Measurements from ENCODE around the gene OXSR1. TPM values are rescaled to one million over a fixed set of nuclear protein-coding genes. Genes with fewer than 3 reads are reported as not detected.

OXSR1 gene
- total RNA-seq, 1 experiment from 2014 or later: 35.1 TPM

- ATAC-seq (no peak), DNase-seq (ENCODE audit: low read depth, low spot score) (no peak)
- H3K27me3 ChIP-seq (ENCODE audit: insufficient read depth, low read length): no peaks in the 10 kb centered on the region
- no peaks in the 10 kb centered on the region for H4K20me1 ChIP-seq (ENCODE audit: insufficient read depth)
- no peaks in the 10 kb centered on the region for H3K9me3 ChIP-seq (ENCODE audit: control insufficient read depth in 1 of 2, insufficient read depth in 1 of 2, low read depth in 1 of 2, low read length in 2 of 2)
- H3K9me2 ChIP-seq (ENCODE audit: insufficient read depth): no peaks in the 10 kb centered on the region
- H3K4me1 ChIP-seq (ENCODE audit: control insufficient read depth in 1 of 2, insufficient read depth in 2 of 2, low read length in 2 of 2): no peaks in the 10 kb centered on the region
- H3K4me2 ChIP-seq (ENCODE audit: low read length): no peak overlapping the region
- H2AFZ ChIP-seq (ENCODE audit: low read depth, low read length, poor library complexity, severe bottlenecking): no peak overlapping the region
- intact Hi-C loops (cut with micrococcal nuclease): no loop called here
- H3K4me3 ChIP-seq (replicated peaks in 1 of 2; ENCODE audit: low read depth in 1 of 2, low read length in 2 of 2): no peak overlapping the region
- CTCF ChIA-PET: no interaction called here
- H3K27ac ChIP-seq (ENCODE audit: low read depth, low read length): no peak overlapping the region
- H3K79me2 ChIP-seq (ENCODE audit: insufficient read depth, low read length): no peaks in the 10 kb centered on the region
- no TSS peak for BruUV-seq (replicated peaks)
- RAD21 ChIA-PET (ENCODE audit: low non-redundant PET in 1 of 2, low total read pairs in 2 of 2, uncharacterized antibody in 2 of 2, unreplicated experiment in 2 of 2): interaction anchor here in 1 of 2 experiments (0.6 kb wide), 1 partner anchor 33 kb away, joined by 3 read pairs; no protein-coding TSS in a partner anchor
- H3K9ac ChIP-seq (ENCODE audit: low read length): no peak overlapping the region
- TF ChIP-seq, protein P1, sequence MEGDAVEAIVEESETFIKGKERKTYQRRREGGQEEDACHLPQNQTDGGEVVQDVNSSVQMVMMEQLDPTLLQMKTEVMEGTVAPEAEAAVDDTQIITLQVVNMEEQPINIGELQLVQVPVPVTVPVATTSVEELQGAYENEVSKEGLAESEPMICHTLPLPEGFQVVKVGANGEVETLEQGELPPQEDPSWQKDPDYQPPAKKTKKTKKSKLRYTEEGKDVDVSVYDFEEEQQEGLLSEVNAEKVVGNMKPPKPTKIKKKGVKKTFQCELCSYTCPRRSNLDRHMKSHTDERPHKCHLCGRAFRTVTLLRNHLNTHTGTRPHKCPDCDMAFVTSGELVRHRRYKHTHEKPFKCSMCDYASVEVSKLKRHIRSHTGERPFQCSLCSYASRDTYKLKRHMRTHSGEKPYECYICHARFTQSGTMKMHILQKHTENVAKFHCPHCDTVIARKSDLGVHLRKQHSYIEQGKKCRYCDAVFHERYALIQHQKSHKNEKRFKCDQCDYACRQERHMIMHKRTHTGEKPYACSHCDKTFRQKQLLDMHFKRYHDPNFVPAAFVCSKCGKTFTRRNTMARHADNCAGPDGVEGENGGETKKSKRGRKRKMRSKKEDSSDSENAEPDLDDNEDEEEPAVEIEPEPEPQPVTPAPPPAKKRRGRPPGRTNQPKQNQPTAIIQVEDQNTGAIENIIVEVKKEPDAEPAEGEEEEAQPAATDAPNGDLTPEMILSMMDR (IDR thresholded peaks at IDR 0.05 in 2 of 3, conservative IDR thresholded peaks at IDR 0.05 in 1 of 3; ENCODE audit: borderline replicate concordance in 1 of 3, insufficient read depth in 1 of 3, low read depth in 2 of 3, low read length in 2 of 3): no peak
- no peak for TF ChIP-seq ELF1 (IDR thresholded peaks at IDR 0.05; ENCODE audit: borderline replicate concordance, low read depth)
- TF ChIP-seq RAD21 (IDR thresholded peaks at IDR 0.05; ENCODE audit: low read depth): no peak
- no peak for TF ChIP-seq ZNF274 (IDR thresholded peaks at IDR 0.05; ENCODE audit: low read depth, low read length)
- TF ChIP-seq, protein P2, sequence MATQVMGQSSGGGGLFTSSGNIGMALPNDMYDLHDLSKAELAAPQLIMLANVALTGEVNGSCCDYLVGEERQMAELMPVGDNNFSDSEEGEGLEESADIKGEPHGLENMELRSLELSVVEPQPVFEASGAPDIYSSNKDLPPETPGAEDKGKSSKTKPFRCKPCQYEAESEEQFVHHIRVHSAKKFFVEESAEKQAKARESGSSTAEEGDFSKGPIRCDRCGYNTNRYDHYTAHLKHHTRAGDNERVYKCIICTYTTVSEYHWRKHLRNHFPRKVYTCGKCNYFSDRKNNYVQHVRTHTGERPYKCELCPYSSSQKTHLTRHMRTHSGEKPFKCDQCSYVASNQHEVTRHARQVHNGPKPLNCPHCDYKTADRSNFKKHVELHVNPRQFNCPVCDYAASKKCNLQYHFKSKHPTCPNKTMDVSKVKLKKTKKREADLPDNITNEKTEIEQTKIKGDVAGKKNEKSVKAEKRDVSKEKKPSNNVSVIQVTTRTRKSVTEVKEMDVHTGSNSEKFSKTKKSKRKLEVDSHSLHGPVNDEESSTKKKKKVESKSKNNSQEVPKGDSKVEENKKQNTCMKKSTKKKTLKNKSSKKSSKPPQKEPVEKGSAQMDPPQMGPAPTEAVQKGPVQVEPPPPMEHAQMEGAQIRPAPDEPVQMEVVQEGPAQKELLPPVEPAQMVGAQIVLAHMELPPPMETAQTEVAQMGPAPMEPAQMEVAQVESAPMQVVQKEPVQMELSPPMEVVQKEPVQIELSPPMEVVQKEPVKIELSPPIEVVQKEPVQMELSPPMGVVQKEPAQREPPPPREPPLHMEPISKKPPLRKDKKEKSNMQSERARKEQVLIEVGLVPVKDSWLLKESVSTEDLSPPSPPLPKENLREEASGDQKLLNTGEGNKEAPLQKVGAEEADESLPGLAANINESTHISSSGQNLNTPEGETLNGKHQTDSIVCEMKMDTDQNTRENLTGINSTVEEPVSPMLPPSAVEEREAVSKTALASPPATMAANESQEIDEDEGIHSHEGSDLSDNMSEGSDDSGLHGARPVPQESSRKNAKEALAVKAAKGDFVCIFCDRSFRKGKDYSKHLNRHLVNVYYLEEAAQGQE (IDR thresholded peaks at IDR 0.05; ENCODE audit: low read depth): no peak
- TF ChIP-seq FOSL1 (IDR thresholded peaks at IDR 0.05; ENCODE audit: low read depth): no peak
- TF ChIP-seq MAX (IDR thresholded peaks at IDR 0.05): no peak
- no peak for TF ChIP-seq CEBPB (IDR thresholded peaks at IDR 0.05; ENCODE audit: low read depth)
- TF ChIP-seq TCF7L2 (IDR thresholded peaks at IDR 0.05; ENCODE audit: borderline replicate concordance, extremely low read depth, insufficient read depth, insufficient read length): no peak
- TF ChIP-seq EGR1 (IDR thresholded peaks at IDR 0.05; ENCODE audit: low read depth): no peak
- no peak for TF ChIP-seq POLR2AphosphoS5 (IDR thresholded peaks at IDR 0.05; ENCODE audit: low read depth, low read length)
- peaks cover 29 to 47% of the 10 kb centered on the region in 2 experiments; a peak in 3 of 4 replicates for H3K36me3 ChIP-seq (ENCODE audit: control insufficient read depth in 1 of 2, insufficient read depth in 2 of 2, low read length in 2 of 2)
- POLR2A ChIA-PET: no interaction called here
These were observed 39.0 kb upstream of the OXSR1 start for GRCh38 chr3:38126121-38126892.

All from HCT116 (cell line).